Kidney (tissue), 14 donors: Measurements from ENCODE around the gene ACVR1. TPM values are rescaled to one million over a fixed set of nuclear protein-coding genes. Genes with fewer than 3 reads are reported as not detected.

Experiments used
- DNase-seq, 5 donors: peaks; one replicate each; pipeline ENCODE4 v3.0.0-alpha.2; 2013 to 2020
- FAIRE-seq: peaks from 2 replicates; lab custom pipeline; 2012; peaks lifted over from hg19 to GRCh38; lab: Jason Lieb, UNC
- H3K27ac ChIP-seq, 2 donors: one replicate each; pipeline ENCODE4 v1.7.0; 2013; ENCODE audit warnings: low read depth in 2 of 2, low read length in 2 of 2, inconsistent platforms in 1 of 2
- H3K27me3 ChIP-seq: one replicate; pipeline ENCODE4 v1.7.1; 2013; ENCODE audit warnings: low read length, inconsistent platforms; ENCODE audit not compliant: control insufficient read depth, insufficient read depth
- H3K36me3 ChIP-seq, 3 donors: one replicate each; pipeline versions ENCODE4 v1.7.0 to v1.7.1; 2013; ENCODE audit warnings: low read length in 3 of 3, control low read depth in 1 of 3, inconsistent platforms in 1 of 3; ENCODE audit not compliant: insufficient read depth in 3 of 3, control insufficient read depth in 2 of 3
- H3K4me1 ChIP-seq, 3 donors: one replicate each; pipeline versions ENCODE4 v1.7.0 to v1.7.1; 2013; ENCODE audit warnings: low read length in 3 of 3, inconsistent platforms in 1 of 3, low read depth in 1 of 3; ENCODE audit not compliant: control insufficient read depth in 2 of 3, insufficient read depth in 2 of 3
- H3K4me3 ChIP-seq, 3 donors: one replicate each; pipeline versions ENCODE4 v1.7.0 to v1.8.1; 2013; ENCODE audit warnings: low read length in 3 of 3, control low read depth in 1 of 3, inconsistent platforms in 1 of 3
- H3K9ac ChIP-seq, 3 donors: one replicate each; pipeline versions ENCODE4 v1.7.0 to v1.7.1; 2013; ENCODE audit warnings: low read length in 3 of 3, control low read depth in 1 of 3, inconsistent platforms in 1 of 3
- H3K9me3 ChIP-seq, 3 donors: one replicate each; pipeline versions ENCODE4 v1.7.0 to v1.7.1; 2013; ENCODE audit warnings: low read length in 3 of 3, control low read depth in 1 of 3, inconsistent platforms in 1 of 3; ENCODE audit not compliant: control insufficient read depth in 2 of 3, insufficient read depth in 1 of 3
- CTCF ChIP-seq: IDR thresholded peaks from 3 replicates; pipeline ENCODE4 v1.5.1; 2012; ENCODE audit warnings: mild to moderate bottlenecking, moderate library complexity, borderline replicate concordance; ENCODE audit not compliant: insufficient read depth; ENCODE audit errors: extremely low read depth
- intact Hi-C: fragments of 100-400 bp; cut with DNase I; formaldehyde crosslinking; loops from one replicate; pipeline ENCODE4 v1.11.1; 2022
- polyA plus RNA-seq: library from polyadenylated mRNA; stranded (reverse); fragments of 350-450 nt; fragmentation: Illumina TruSeq; extraction: RNeasy Lipid Tissue Mini Kit (QIAGEN cat#74804); gene quantifications from one replicate; pipeline ENCODE4 v1.2.3, GENCODE V29; 2014; ENCODE audit warnings: low read depth, low replicate concordance; ENCODE audit not compliant: insufficient read depth
- total RNA-seq: library from RNA; stranded (reverse); fragmentation: NEBNext Ultra II Directional; extraction: Animal tissue kit (Norgen Biotek cat#: 25700); gene quantifications from one replicate; pipeline ENCODE4 v1.2.1, GENCODE V29; 2021
- donor health status: control.
- donor health status: control.
- donor health status: control.
- donor health status: control.
- donor health status: control.
- donor health status: DM: yes; HTN: yes; CAD: no.
- donor health status: Normal renal cell carcinoma (clear cell type).

Gene ACVR1
- total and polyA plus RNA-seq, 2 donors from 2014 or later = 16.3 to 38.3 TPM

- no peaks in the 10 kb centered on the region for H3K27me3 ChIP-seq
- H3K4me3 ChIP-seq = no peak overlapping the region
- intact Hi-C loops = no loop called here
- no peak for FAIRE-seq
- H3K9ac ChIP-seq = no peak overlapping the region
- H3K9me3 ChIP-seq = no peaks in the 10 kb centered on the region
- no peak overlapping the region for H3K27ac ChIP-seq
- DNase-seq = no peak
- peaks cover 0 to 3% (median 0%) of the 10 kb centered on the region in 3 donors for H3K4me1 ChIP-seq
- no peak for TF ChIP-seq CTCF
- peaks cover 0 to 6% (median 3%) of the 10 kb centered on the region in 3 donors for H3K36me3 ChIP-seq
Observed at GRCh38 chr2:157822533-157822932, 53.6 kb downstream of the ACVR1 start.

GRCh38 chr2:157821519-157822131 is 54.5 kb downstream of the ACVR1 start:
- Histone ChIP-seq H3K36me3 (peaks cover 0 to 14% (median 9%) of the 10 kb centered on the region in 3 donors), H3K9ac (no peak overlapping the region), H3K27ac (no peak overlapping the region), H3K4me3 (no peak overlapping the region), H3K4me1 (peaks cover 0 to 3% (median 0%) of the 10 kb centered on the region in 3 donors), H3K27me3 (no peaks in the 10 kb centered on the region), H3K9me3 (no peaks in the 10 kb centered on the region)
- intact Hi-C loops = no loop called here
- no peak for TF ChIP-seq CTCF
- no peak for FAIRE-seq
- no peak for DNase-seq

DNA sequence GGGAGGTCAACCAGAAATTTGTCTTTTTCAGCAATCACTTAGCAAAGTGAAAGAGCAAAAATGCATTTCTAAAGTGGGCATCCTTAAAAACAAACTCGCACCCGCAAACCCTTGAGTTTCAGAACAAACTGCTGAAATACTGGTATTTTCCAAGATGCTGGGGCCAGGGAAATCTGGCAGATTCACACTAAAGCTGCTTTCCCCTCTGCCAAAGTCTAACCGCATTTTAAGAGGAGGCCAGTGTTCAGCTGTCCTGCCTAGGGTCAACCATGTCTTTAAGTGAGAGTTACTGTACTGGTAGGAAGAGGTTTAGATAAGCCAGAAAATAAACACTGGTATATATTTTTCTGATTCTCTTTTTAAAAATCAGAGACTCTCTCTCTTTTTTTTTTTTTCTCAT is 55.9 kb downstream of the ACVR1 start:
- Histone ChIP-seq H3K27ac (no peak overlapping the region), H3K9ac (no peak overlapping the region), H3K4me1 (peaks cover 0 to 3% (median 0%) of the 10 kb centered on the region in 3 donors), H3K27me3 (no peaks in the 10 kb centered on the region), H3K9me3 (no peaks in the 10 kb centered on the region), H3K36me3 (peaks cover 0 to 16% (median 11%) of the 10 kb centered on the region in 3 donors), H3K4me3 (no peak overlapping the region)
- DNase-seq = no peak
- no peak for FAIRE-seq
- intact Hi-C loops = no loop called here
- no peak for TF ChIP-seq CTCF
